Kidney (tissue), 14 donors: ENCODE results near the gene ABL2. TPM values are rescaled to one million over a fixed set of nuclear protein-coding genes. Genes with fewer than 3 reads are reported as not detected.

Experiments used
- DNase-seq, 5 donors: peaks; one replicate each; pipeline ENCODE4 v3.0.0-alpha.2; 2013 to 2020
- FAIRE-seq: peaks from 2 replicates; lab custom pipeline; 2012; peaks lifted over from hg19 to GRCh38; lab: Jason Lieb, UNC
- H3K27ac ChIP-seq, 2 donors: one replicate each; pipeline ENCODE4 v1.7.0; 2013; ENCODE audit warnings: low read depth in 2 of 2, low read length in 2 of 2, inconsistent platforms in 1 of 2
- H3K27me3 ChIP-seq: one replicate; pipeline ENCODE4 v1.7.1; 2013; ENCODE audit warnings: low read length, inconsistent platforms; ENCODE audit not compliant: control insufficient read depth, insufficient read depth
- H3K36me3 ChIP-seq, 3 donors: one replicate each; pipeline versions ENCODE4 v1.7.0 to v1.7.1; 2013; ENCODE audit warnings: low read length in 3 of 3, control low read depth in 1 of 3, inconsistent platforms in 1 of 3; ENCODE audit not compliant: insufficient read depth in 3 of 3, control insufficient read depth in 2 of 3
- H3K4me1 ChIP-seq, 3 donors: one replicate each; pipeline versions ENCODE4 v1.7.0 to v1.7.1; 2013; ENCODE audit warnings: low read length in 3 of 3, inconsistent platforms in 1 of 3, low read depth in 1 of 3; ENCODE audit not compliant: control insufficient read depth in 2 of 3, insufficient read depth in 2 of 3
- H3K4me3 ChIP-seq, 3 donors: one replicate each; pipeline versions ENCODE4 v1.7.0 to v1.8.1; 2013; ENCODE audit warnings: low read length in 3 of 3, control low read depth in 1 of 3, inconsistent platforms in 1 of 3
- H3K9ac ChIP-seq, 3 donors: one replicate each; pipeline versions ENCODE4 v1.7.0 to v1.7.1; 2013; ENCODE audit warnings: low read length in 3 of 3, control low read depth in 1 of 3, inconsistent platforms in 1 of 3
- H3K9me3 ChIP-seq, 3 donors: one replicate each; pipeline versions ENCODE4 v1.7.0 to v1.7.1; 2013; ENCODE audit warnings: low read length in 3 of 3, control low read depth in 1 of 3, inconsistent platforms in 1 of 3; ENCODE audit not compliant: control insufficient read depth in 2 of 3, insufficient read depth in 1 of 3
- CTCF ChIP-seq: IDR thresholded peaks from 3 replicates; pipeline ENCODE4 v1.5.1; 2012; ENCODE audit warnings: mild to moderate bottlenecking, moderate library complexity, borderline replicate concordance; ENCODE audit not compliant: insufficient read depth; ENCODE audit errors: extremely low read depth
- intact Hi-C: fragments of 100-400 bp; cut with DNase I; formaldehyde crosslinking; loops from one replicate; pipeline ENCODE4 v1.11.1; 2022
- polyA plus RNA-seq: library from polyadenylated mRNA; stranded (reverse); fragments of 350-450 nt; fragmentation: Illumina TruSeq; extraction: RNeasy Lipid Tissue Mini Kit (QIAGEN cat#74804); gene quantifications from one replicate; pipeline ENCODE4 v1.2.3, GENCODE V29; 2014; ENCODE audit warnings: low read depth, low replicate concordance; ENCODE audit not compliant: insufficient read depth
- total RNA-seq: library from RNA; stranded (reverse); fragmentation: NEBNext Ultra II Directional; extraction: Animal tissue kit (Norgen Biotek cat#: 25700); gene quantifications from one replicate; pipeline ENCODE4 v1.2.1, GENCODE V29; 2021
- donor health status: control.
- donor health status: control.
- donor health status: control.
- donor health status: control.
- donor health status: control.
- donor health status: DM: yes; HTN: yes; CAD: no.
- donor health status: Normal renal cell carcinoma (clear cell type).

ABL2 gene
- total and polyA plus RNA-seq, 2 donors from 2014 or later, result 1.6 to 29.6 TPM

GRCh38 chr1:179190861-179191260 lies 38.6 kb downstream of the ABL2 start:
- FAIRE-seq, result no peak
- Histone ChIP-seq H3K4me3 (no peak overlapping the region), H3K9me3 (no peaks in the 10 kb centered on the region), H3K4me1 (no peaks in the 10 kb centered on the region), H3K36me3 (no peaks in the 10 kb centered on the region), H3K27ac (peak overlapping the region in 1 of 2 donors; percentile 5), H3K27me3 (no peaks in the 10 kb centered on the region), H3K9ac (no peak overlapping the region)
- TF ChIP-seq CTCF, result no peak
- DNase-seq, result peak in 1 of 5 donors; percentile 13
- intact Hi-C loops, result no loop called here

- no peak for DNase-seq
- no peaks in the 10 kb centered on the region for H3K9me3 ChIP-seq
- intact Hi-C loops, result no loop called here
- no peak for TF ChIP-seq CTCF
- H3K27ac ChIP-seq, result no peak overlapping the region
- no peaks in the 10 kb centered on the region for H3K27me3 ChIP-seq
- H3K36me3 ChIP-seq, result no peaks in the 10 kb centered on the region
- no peak for FAIRE-seq
- H3K4me1 ChIP-seq, result no peaks in the 10 kb centered on the region
- H3K9ac ChIP-seq, result no peak overlapping the region
- no peak overlapping the region for H3K4me3 ChIP-seq
Measured at GRCh38 chr1:179187735-179188471, 41.6 kb downstream of the ABL2 start.

- Histone ChIP-seq H3K27me3 (no peaks in the 10 kb centered on the region), H3K9ac (no peak overlapping the region), H3K9me3 (no peaks in the 10 kb centered on the region), H3K4me1 (no peaks in the 10 kb centered on the region), H3K27ac (no peak overlapping the region), H3K4me3 (no peak overlapping the region), H3K36me3 (no peaks in the 10 kb centered on the region)
- FAIRE-seq, result no peak
- no peak for TF ChIP-seq CTCF
- DNase-seq, result no peak
- intact Hi-C loops, result no loop called here
Measured at GRCh38 chr1:179187043-179187442, 42.4 kb downstream of the ABL2 start.
